ENCODE results near the gene AP3B2.
"Not testable (repeated sequence)": the region's sequence is repeated elsewhere in the genome, so short reads cannot be mapped to it uniquely, and the experiment has no call there.

The AP3B2 gene

GRCh38 chr15:82709421-82710207 lies at the start of gene AP3B2:
Gene AP3B2, minus strand, starts transcription at chr15:82709875. Its CDS starts 169 bp downstream, at chr15:82709706.
- peak; percentile 47 for DNase-seq (ENCODE audit: low read depth, low spot score)

GRCh38 chr15:82751308-82751707 lies 41.6 kb upstream of the AP3B2 start:
- DNase-seq (ENCODE audit: low read depth, low spot score) = no peak

- DNase-seq (ENCODE audit: low read depth, low spot score) = no peak
Observed at GRCh38 chr15:82750831-82751180, 41.1 kb upstream of the AP3B2 start.

GRCh38 chr15:82749951-82750830 lies 40.5 kb upstream of the AP3B2 start:
- peak; percentile 68 for DNase-seq (ENCODE audit: low read depth, low spot score)

GRCh38 chr15:82748315-82748714 lies 38.6 kb upstream of the AP3B2 start:
- no peak for DNase-seq (ENCODE audit: low read depth, low spot score)

- DNase-seq (ENCODE audit: low read depth, low spot score) = no peak
Observed at GRCh38 chr15:82743810-82744209, 34.1 kb upstream of the AP3B2 start.

GRCh38 chr15:82742134-82742533 lies 32.5 kb upstream of the AP3B2 start:
- DNase-seq (ENCODE audit: low read depth, low spot score) = no peak

- DNase-seq (ENCODE audit: low read depth, low spot score) = no peak
Observed at GRCh38 chr15:82739086-82739485, 29.4 kb upstream of the AP3B2 start.

GRCh38 chr15:82737975-82738374 lies 28.3 kb upstream of the AP3B2 start:
- no peak for DNase-seq (ENCODE audit: low read depth, low spot score)

- no peak for DNase-seq (ENCODE audit: low read depth, low spot score)
Observed at GRCh38 chr15:82731527-82731926, 21.9 kb upstream of the AP3B2 start.

GRCh38 chr15:82730022-82730530 lies 20.4 kb upstream of the AP3B2 start:
- DNase-seq (ENCODE audit: low read depth, low spot score) = no peak

- DNase-seq (ENCODE audit: low read depth, low spot score) = no peak
Observed at GRCh38 chr15:82726816-82727215, 17.1 kb upstream of the AP3B2 start.

- DNase-seq (ENCODE audit: low read depth, low spot score) = no peak
Observed at GRCh38 chr15:82715003-82715402, 5.3 kb upstream of the AP3B2 start.

- no peak for DNase-seq (ENCODE audit: low read depth, low spot score)
Observed at GRCh38 chr15:82714016-82714415, 4.3 kb upstream of the AP3B2 start.

GRCh38 chr15:82712036-82712435 lies 2.4 kb upstream of the AP3B2 start:
- no peak for DNase-seq (ENCODE audit: low read depth, low spot score)

GRCh38 chr15:82710926-82711490 lies 1.3 kb upstream of the AP3B2 start:
- DNase-seq (ENCODE audit: low read depth, low spot score) = no peak

- no peak for DNase-seq (ENCODE audit: low read depth, low spot score)
Observed at GRCh38 chr15:82710208-82710555, 507 bp upstream of the AP3B2 start.

- no peak for DNase-seq (ENCODE audit: low read depth, low spot score)
Observed at GRCh38 chr15:82709081-82709420, 624 bp downstream of the AP3B2 start.

- not testable (repeated sequence) for DNase-seq (ENCODE audit: low read depth, low spot score)
Observed at GRCh38 chr15:82705856-82706255, 3.8 kb downstream of the AP3B2 start.

- no peak for DNase-seq (ENCODE audit: low read depth, low spot score)
Observed at GRCh38 chr15:82699726-82700125, 9.9 kb downstream of the AP3B2 start.

GRCh38 chr15:82698711-82699345 lies 10.8 kb downstream of the AP3B2 start:
- DNase-seq (ENCODE audit: low read depth, low spot score) = no peak
